Hepatic stellate cell (primary cell): ENCODE measurements around the gene CBFB.
"Not testable (repeated sequence)": the region's sequence is repeated elsewhere in the genome, so short reads cannot be mapped to it uniquely, and the experiment has no call there.

Experiments used
- DNase-seq: peaks from one replicate; pipeline ENCODE4 v3.0.0; 2011; ENCODE audit warnings: low spot score

CBFB gene

DNA sequence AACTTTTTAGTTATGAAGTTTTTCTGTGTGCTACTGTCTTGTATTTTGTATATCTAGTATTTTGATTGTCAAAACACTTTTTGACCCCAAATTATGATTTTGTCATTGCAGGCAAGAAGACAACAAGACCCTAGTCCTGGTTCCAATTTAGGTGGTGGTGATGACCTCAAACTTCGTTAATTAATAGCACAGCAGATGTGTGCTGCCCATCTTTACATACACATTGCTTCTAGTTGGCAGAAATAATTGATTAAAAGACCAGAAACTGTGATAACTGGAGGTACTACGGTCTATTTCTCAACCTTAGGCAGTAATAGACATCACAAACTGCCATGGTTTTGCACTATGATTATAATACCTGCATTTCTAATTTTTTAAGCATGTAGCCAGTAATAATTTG, 69.7 kb downstream of the CBFB start:
- no peak for DNase-seq

- DNase-seq = peak; percentile 41
Measured at GRCh38 chr16:67100569-67101310, 71.8 kb downstream of the CBFB start.

DNA sequence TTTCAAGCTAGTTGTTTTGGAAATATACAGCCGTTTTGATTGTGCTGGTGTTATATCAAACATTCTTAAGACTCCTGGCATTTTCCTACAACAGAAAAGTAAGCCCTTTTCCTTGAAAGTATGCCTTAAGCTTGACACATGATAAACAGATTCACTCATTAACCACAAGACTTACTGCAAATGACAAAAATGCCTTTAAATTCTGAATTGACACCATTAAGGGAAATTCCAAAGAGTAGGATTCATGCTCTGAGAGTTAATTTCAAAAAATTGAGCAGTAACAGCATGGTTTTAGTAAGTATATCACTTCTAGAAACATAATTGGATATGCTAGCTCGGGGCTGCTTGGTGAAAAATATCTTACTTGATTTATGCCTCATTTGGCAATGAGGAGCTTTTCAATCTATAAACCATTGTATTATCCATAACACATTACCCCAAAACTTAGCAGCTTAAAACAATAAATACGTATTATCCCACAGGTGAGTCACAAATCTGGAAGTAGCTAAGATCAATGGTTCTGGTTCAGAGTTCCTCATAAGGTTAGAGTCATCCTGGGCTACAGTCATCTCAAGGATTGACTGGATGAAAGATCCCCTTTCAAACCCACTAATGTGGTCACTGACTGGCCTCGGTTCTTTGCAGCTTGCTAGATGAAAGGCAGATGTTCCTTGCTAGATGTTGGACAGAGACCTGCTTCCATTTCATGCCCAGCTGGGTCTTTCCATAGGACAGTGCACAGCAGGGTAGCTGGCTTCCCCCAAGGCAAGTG, 72.5 kb downstream of the CBFB start:
- no peak for DNase-seq

DNA sequence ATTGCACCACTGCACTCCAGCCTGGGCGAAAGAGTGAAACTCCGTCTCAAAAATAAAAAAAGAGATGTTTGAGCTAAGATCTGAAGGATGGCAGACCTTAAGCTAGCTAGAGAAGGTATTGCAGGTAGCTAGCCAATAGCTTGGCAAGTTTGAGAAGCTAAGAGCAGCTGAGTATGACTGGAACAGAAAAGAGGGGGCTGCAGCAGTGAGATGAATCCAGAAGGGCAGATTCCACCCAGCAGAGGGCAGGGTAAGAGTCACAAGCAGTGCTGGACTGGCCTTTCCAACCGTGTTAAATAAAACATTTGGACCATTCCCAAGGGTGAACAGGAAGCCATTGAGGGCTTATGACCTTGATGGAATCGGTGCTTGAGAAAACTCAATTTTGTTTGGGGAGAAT, 75.1 kb downstream of the CBFB start:
- DNase-seq = peak; percentile 41

- no peak for DNase-seq
Measured at GRCh38 chr16:67104845-67105244, 75.9 kb downstream of the CBFB start.

DNA sequence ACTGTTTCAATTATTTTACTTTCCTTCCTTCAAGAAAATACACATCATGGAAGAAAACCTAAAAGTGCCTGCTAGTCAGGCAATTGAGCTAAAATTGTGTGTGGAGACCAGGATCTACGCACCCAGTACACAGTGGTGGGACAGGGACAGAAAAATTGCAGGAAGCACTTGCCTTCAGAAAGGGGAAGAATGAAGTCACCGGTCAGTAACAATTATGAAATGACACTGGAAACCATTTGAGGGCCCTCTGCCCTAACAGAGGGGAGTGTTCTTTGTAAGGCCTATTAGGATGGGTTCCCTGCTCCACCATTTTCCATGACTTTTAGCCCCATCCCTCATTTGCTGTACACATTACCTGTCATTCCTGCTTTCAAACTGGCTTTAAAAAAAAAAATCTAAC, 76.3 kb downstream of the CBFB start:
- DNase-seq = no peak

DNA sequence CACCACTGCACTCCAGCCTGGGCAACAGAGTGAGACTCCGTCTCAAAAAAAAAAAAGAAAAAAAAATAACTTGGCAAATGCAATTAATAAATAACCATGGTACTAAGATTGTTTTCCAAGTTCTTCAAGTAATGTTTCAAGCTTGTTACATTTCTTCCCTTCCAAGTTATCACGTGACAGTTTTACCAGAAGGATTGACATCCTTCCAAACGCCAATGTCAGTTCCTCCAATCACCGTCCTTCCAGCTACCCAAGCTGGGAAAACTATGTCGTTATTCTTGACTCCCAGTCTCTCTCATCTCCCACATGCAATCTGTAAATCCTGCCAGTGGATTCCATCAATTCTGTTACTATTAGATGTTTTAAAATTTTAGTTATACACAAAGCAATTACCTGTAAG, 76.9 kb downstream of the CBFB start:
- no peak for DNase-seq

DNA sequence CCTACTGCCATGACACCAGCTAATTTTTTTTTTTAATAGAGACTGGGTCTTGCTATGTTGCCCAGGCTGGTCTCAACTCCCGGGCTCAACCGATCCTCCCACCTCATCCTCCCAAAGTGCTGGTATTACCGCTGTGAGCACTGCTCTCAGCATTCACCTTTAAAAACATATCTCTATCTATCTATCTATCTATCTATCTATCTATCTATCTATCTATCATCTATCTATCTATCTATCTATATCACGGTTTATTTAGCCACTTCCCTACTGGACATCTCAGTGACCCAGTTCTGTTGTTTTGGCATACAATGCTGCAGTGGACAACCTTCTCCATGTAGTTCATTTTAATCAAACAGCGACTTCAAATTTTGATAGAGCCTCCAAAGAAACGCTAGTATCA, 79.5 kb downstream of the CBFB start:
- no peak for DNase-seq

DNA sequence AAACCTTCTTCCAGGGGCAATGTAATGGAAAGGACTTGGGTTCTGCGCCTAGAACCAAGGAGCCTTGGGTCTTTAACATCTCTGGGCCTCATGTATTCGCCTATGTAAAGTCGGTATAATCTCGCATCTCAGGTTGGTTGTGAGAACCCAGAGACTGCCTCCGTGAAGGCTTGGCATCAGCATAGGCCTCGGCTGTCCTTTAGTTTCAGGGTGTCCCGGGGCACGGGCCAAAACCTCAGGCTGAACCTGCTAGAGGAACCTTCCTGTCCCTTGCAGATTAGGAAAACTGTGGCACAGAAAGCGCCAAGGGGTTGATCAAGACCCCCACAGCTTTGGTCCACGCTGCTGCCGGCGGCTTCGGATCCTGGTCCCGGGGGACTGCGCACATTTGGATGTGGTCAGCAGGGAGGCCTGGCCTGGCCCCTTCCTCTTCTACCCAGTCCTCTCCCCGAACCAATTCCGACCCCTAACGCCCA, 80.0 kb downstream of the CBFB start:
- DNase-seq = no peak

DNA sequence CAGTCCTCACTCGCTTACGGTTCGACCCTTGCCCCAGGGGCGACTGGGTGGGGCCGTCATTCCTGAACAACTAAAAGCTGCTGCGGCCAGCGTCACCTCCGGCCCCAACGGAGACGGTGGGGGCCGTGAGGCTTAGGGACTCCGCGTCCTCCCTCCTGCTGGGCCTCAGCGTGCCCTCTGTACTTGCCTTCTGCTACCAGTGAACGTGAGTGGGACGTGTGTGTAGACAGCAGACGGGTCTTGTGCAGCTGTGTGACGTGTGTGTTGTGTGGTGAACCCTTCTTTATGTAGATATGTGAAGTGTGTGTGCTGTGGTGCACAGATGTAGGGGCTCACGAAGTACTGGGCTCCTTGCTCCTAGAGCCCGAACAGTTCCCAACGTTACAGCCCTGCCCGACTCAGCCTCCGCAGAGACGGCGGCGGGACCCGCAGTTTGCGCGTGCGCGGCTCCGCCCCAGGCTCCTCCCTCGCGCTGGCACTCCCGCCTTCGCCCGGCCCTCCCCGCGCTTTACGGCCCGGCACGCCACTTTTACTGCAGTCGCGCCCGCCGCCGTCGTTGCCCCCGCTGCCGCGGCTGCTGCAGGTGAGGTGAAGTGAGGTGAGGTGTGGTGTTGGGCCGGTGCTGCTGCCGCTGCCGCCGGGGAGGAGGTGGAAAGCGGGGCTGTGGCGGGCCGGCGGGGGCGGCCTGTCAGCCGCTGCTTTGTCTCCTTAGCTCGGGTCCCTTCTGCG, 80.6 kb downstream of the CBFB start, which contains the start of gene PHAF1:
Gene PHAF1, plus strand, starts transcription at position 535 of the 729 bp plus-strand sequence. CDS start 235 bp downstream, outside the sequence.
- peak; percentile 99 for DNase-seq

DNA sequence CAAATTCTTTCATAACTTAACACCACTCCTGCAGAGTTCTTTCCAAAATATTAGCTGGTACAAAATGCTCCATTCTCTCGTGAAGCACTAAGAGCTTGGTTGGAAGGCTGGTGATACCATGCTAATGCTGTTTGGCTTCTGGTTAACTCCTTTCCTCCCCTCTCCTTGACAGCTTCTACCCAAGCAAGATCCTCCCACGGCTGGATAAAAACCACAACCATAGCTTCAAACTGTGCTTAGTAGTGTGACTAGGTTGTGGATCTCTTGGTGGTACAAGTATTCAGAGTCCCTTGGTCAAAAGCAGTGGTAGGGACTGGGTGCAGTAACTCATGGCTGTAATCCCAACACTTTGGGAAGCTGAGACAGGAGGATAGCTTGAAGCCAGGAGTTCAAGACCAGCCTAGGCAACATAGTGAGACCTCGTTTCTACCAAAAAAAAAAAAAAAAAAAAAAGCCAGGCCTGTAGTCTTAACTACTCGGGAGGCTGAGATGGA, 83.0 kb downstream of the CBFB start:
- no peak for DNase-seq

DNA sequence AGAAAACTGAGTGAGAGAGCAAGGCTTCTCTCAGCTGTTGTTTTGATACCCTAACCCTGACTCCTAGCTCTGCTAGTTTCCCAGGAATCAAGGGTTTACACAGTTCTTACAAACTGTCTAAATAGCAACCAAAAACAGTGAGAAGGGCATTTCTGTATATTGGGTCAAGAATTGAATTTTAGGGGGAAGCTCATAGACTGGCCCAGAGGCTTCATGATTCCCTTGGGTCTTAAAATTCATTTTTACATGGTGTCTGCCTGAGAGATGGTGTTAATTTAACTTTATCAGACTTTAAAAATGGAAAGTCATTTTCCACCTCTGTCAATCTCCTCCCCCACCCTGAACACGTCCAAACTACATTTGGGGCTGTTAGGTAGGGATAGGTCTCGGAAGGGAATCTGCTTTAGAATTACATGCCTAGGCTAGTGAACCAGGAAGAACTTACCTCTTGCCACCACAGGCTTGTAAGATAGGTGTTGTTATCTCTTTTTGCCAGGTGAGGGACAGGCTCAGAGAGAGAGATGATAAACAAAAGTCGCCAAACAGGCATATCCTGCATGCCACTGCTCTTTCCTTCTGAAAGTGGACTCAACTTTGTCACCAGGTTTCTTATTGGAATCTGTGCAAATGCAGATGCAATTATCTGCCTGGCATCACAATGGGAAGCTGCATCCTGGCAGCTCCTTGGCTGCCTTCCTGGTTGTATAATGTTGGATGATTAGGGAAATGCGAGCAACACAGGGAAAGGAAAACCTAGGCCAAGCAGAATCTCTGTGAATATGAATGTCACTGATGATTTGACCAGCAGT, 83.8 kb downstream of the CBFB start:
- no peak for DNase-seq

DNA sequence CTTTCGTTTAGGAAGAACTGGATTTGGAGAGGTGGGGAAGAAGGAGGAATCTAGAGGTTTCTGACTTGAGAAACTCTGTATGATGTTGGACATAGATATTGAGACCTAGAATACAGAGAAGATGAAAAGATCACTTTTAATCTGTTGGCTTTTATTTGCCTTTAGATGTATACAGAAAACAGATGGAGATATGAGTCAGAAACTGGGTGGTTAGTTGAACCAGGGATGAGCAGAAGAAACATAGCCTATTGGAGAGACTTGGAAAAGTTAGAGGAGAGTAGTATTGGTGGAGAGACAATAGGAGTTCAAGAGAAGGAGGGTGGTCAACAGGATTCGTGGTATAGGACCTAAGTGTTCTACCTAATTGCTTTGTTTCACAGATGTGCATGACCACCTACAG, 85.8 kb downstream of the CBFB start:
- DNase-seq = no peak

DNA sequence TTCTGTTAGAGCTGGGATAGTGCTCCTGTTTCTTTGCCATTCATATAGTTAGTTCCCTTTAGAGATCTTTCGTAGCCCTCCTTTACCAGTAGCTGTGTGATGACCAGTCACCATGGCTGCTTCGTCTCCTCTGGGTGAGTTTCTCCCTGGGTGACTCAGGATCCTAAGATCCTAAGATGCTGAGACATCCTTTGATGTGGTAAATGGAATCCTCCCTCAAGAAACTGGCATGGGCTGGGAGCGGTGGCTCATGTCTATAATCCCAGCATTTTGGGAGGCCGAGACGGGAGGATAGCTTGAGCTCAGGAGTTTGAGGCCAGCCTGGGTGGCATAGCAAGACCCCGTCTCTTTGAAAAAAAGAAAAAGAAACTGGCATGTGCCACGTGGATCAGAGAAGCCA, 86.7 kb downstream of the CBFB start:
- DNase-seq = peak; percentile 96

DNA sequence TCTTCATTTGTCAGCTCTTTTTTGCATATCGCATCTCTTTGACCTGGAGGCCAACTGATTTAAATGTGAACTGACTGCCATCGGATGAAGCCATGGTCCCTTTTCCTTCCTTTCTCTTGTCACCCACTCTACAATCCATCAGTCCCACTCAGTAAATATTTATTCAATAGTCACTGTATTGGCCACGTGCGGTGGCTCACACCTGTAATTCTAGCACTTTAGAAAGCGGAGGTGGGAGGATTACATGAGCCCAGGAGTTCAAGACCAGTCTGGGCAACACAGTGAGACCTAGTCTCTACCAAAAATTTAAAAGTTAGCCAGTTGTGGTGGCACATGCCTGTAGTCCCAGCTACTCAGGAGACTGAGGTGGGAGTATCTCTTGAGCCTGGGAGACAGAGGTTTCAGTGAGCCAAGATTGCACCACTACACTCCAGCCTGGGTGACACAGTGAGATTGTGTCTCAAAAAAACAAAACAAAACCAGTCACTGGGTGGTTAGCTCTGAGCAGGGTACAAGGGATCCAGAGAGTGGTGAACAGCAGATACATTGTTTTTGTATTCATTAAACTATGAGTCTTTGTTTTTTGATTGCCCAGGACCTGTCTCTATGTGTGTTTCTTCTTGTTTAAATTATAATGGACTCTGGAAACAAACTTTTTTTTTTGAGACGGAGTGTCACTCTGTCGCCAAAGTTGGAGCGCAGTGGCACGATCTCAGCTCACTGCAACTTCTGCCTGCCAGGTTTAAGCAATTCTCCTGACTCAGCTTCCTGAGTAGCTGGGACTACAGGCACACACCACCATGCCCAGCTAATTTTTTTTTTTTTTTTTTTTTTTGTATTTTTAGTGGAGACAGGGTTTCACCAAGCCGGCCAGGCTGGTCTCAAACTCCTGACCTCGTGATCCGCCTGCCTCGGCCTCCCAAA, 87.7 kb downstream of the CBFB start:
- no peak for DNase-seq

DNA sequence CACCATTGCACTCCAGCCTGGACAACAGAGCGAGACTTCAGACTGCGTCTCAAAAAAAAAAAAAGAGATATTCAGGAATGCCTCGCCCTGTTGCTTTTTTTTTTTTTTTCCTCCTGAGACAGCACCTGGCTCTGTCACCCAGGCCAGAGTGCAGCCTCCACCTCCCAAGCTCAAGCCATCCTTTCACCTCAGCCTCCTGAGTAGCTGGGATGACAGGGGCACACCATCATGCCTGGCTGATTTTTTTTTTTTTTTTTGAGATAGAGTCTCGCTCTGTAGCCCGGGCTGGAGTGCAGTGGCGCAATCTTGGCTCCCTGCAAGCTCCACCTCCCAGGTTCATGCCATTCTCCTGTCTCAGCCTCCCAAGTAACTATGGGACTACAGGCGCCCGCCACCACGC, 88.8 kb downstream of the CBFB start:
- DNase-seq = no peak

DNA sequence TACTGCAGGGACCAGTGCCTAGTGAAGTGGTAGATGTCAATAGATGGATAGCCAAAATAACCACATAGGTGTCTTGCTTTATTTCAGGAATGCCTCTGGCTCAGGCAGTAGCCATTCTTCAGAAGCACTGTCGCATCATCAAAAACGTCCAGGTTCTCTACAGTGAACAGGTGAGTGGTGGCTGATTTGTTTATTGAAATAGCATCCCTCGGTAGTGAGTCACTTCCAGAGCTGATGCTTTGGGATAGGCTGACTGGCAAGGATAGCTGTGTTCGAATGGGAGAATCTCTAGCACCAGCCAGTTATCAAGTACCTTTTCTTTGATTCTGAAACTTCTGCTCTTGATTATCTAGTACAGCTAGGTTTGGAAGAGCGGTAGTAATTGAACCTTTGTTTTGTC, 91.1 kb downstream of the CBFB start:
- DNase-seq = no peak

- not testable (repeated sequence) for DNase-seq
Measured at GRCh38 chr16:67122799-67123198, 93.8 kb downstream of the CBFB start.

DNA sequence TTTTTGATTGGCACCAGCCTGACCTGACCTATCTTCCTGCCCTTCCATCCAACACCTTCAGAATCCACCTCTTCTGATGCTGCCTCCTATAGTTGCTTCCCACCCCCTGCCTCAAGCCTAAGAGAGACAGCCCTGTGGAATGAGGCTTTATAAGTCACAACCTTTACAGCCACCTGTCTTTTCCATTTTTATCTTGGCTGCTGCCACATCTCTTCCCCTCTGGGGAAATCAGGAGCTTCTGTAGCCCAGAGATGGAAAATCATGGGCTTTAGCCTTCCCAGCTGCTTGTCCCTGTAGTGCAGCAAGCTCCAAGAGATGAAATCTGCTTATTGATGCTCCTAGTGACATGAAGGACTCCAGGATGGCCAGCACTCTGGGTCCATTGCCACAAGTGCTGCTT, 99.5 kb downstream of the CBFB start:
- DNase-seq = no peak

DNA sequence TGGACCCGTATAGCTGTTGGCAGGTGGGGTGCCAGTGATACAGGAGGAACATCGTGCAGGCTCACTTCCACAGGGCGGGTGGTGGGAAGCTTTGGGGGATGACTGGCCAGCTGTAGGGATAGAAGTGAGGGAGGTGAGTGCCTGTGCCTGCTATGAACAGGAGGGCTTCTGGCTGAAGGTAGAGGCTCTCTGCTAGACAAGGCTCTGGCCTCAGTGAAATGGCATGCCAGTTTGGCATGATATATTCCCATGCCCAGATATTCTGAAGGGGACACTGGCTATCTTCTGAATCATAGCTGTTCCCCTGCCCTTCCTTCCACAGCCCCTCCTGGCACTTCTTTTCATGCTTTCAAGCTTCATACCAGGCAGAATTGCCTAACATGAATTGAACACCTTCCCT, 99.9 kb downstream of the CBFB start:
- DNase-seq = no peak

GRCh38 chr16:67129422-67129821, 100.5 kb downstream of the CBFB start:
- DNase-seq = no peak
